MCF 10A (cell line): Measurements from ENCODE around the gene ALDH4A1. TPM values are rescaled to one million over a fixed set of nuclear protein-coding genes. Genes with fewer than 3 reads are reported as not detected.

Source experiments
- BruUV-seq: library from RNA; stranded (reverse); fragments of 400-500 nt; replicated peaks from 2 replicates; lab custom pipeline; 2021; lab: Mats Ljungman, UMichigan
- CTCF ChIA-PET: fragments of 300-600 bp; sonication (Branson Sonifier 250); formaldehyde crosslinking; extraction: SDS; loops from one replicate; lab custom pipeline; 2021; ENCODE audit warnings: antibody characterized with exemption, inconsistent platforms; lab: Yijun Ruan, JAX
- POLR2A ChIA-PET: fragments of 300-600, 350-650 bp; sonication (Branson Sonifier 250); formaldehyde crosslinking; extraction: SDS; loops from one replicate; lab custom pipeline; 2020; ENCODE audit warnings: antibody characterized with exemption, inconsistent platforms; lab: Yijun Ruan, JAX
- DNase-seq: peaks from one replicate; pipeline ENCODE4 v3.0.0-alpha.2; 2018; ENCODE audit not compliant: unreplicated experiment
- H3K27ac Mint-ChIP-seq: one replicate; pipeline ENCODE4 v1.8.0; 2022; ENCODE audit warnings: mild to moderate bottlenecking, low read depth, mixed read lengths; ENCODE audit not compliant: unreplicated experiment
- H3K27me3 Mint-ChIP-seq: one replicate; pipeline ENCODE4 v1.8.0; 2022; ENCODE audit warnings: mixed read lengths; ENCODE audit not compliant: insufficient read depth, unreplicated experiment
- H3K36me3 Mint-ChIP-seq: one replicate; pipeline ENCODE4 v1.8.0; 2022; ENCODE audit warnings: mild to moderate bottlenecking, moderate library complexity, mixed read lengths; ENCODE audit not compliant: insufficient read depth, unreplicated experiment
- H3K4me1 Mint-ChIP-seq: one replicate; pipeline ENCODE4 v1.8.0; 2022; ENCODE audit warnings: mixed read lengths; ENCODE audit not compliant: insufficient read depth, unreplicated experiment
- H3K4me3 Mint-ChIP-seq: one replicate; pipeline ENCODE4 v1.8.0; 2022; ENCODE audit warnings: mild to moderate bottlenecking, moderate library complexity, mixed read lengths; ENCODE audit not compliant: unreplicated experiment
- H3K9me3 Mint-ChIP-seq: one replicate; pipeline ENCODE4 v1.8.0; 2022; ENCODE audit warnings: mixed read lengths; ENCODE audit not compliant: unreplicated experiment
- intact Hi-C: fragments of 100-400 bp; cut with micrococcal nuclease; formaldehyde crosslinking; loops from 2 replicates; pipeline ENCODE4 v1.14.1; 2022
- total RNA-seq: library from RNA; stranded (reverse); gene quantifications from 2 replicates; pipeline ENCODE4 v1.2.3, GENCODE V29; 2022
- TF ChIP-seq, protein P1 (sequence below): fragments of 200-600 bp; IDR thresholded peaks from one replicate; pipeline ENCODE4 v1.8.0; 2022; ENCODE audit warnings: antibody characterized with exemption, mild to moderate bottlenecking; ENCODE audit not compliant: unreplicated experiment

ALDH4A1 gene
- total RNA-seq, 1 experiment from 2014 or later: 6.3 TPM

GRCh38 chr1:18937539-18937938 is 35.2 kb upstream of the ALDH4A1 start:
- CTCF ChIA-PET: interaction anchor here (0.9 to 2.1 kb wide), 3 partner anchors 10 to 35 kb away, joined by 3 to 10 read pairs (median 4); no protein-coding TSS in a partner anchor
- H3K36me3 Mint-ChIP-seq: peaks cover 4% of the 10 kb centered on the region
- peaks cover 25% of the 10 kb centered on the region for H3K4me1 Mint-ChIP-seq
- intact Hi-C loops: no loop called here
- BruUV-seq: no TSS peak
- DNase-seq: no peak
- no peaks in the 10 kb centered on the region for H3K9me3 Mint-ChIP-seq
- no peaks in the 10 kb centered on the region for H3K27me3 Mint-ChIP-seq
- H3K27ac Mint-ChIP-seq: no peak overlapping the region
- POLR2A ChIA-PET: interaction anchor here (0.6 to 2.6 kb wide), 3 partner anchors 10 to 32 kb away, joined by 3 to 11 read pairs (median 4); no protein-coding TSS in a partner anchor
- TF ChIP-seq, protein P1, sequence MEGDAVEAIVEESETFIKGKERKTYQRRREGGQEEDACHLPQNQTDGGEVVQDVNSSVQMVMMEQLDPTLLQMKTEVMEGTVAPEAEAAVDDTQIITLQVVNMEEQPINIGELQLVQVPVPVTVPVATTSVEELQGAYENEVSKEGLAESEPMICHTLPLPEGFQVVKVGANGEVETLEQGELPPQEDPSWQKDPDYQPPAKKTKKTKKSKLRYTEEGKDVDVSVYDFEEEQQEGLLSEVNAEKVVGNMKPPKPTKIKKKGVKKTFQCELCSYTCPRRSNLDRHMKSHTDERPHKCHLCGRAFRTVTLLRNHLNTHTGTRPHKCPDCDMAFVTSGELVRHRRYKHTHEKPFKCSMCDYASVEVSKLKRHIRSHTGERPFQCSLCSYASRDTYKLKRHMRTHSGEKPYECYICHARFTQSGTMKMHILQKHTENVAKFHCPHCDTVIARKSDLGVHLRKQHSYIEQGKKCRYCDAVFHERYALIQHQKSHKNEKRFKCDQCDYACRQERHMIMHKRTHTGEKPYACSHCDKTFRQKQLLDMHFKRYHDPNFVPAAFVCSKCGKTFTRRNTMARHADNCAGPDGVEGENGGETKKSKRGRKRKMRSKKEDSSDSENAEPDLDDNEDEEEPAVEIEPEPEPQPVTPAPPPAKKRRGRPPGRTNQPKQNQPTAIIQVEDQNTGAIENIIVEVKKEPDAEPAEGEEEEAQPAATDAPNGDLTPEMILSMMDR: no peak
- H3K4me3 Mint-ChIP-seq: no peak overlapping the region

DNA sequence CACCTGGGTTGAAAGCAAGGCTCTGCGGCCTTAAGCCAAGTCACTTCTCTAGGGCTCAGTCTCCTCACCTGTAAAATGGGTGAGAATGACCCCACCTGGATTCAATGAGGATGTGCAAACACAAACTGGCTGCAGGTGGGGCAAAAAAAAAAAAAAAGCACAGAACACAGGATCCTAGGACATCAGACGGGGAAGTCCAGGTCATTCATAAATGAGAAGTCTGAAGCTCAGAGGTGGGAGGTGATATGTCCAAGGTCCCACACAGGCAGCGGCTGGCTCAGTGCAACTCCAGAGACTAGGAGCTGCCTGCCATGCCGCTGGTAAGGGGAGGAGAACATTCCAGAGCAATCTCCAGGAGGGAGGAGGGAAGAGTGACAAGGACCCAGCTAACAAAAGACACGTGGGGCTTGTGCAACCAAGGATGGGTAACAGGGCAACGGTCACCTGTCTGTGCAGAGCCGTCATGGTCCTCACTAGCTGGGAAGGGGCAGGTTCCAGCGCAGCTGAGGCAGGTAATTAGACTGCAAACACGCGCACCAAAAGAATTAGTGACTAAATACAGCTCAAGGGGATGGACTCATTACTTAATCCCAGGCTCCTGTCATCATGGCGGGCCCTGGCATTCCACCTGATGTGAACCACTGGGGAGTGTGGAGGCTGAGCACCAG is 34.6 kb upstream of the ALDH4A1 start:
- intact Hi-C loops: no loop called here
- ChIA-PET CTCF (interaction anchor here (0.9 to 1.6 kb wide), 2 partner anchors 10 to 35 kb away, joined by 3 to 10 read pairs; no protein-coding TSS in a partner anchor), POLR2A (interaction anchor here (0.6 to 2.6 kb wide), 4 partner anchors 10 to 116 kb away, joined by 3 to 11 read pairs (median 4); no protein-coding TSS in a partner anchor)
- Mint-ChIP-seq H3K27ac (no peak overlapping the region), H3K4me1 (peaks cover 31% of the 10 kb centered on the region), H3K4me3 (no peak overlapping the region), H3K9me3 (no peaks in the 10 kb centered on the region), H3K27me3 (no peaks in the 10 kb centered on the region), H3K36me3 (peaks cover 4% of the 10 kb centered on the region)
- BruUV-seq: no TSS peak
- DNase-seq: no peak
- TF ChIP-seq, protein P1: no peak

DNA sequence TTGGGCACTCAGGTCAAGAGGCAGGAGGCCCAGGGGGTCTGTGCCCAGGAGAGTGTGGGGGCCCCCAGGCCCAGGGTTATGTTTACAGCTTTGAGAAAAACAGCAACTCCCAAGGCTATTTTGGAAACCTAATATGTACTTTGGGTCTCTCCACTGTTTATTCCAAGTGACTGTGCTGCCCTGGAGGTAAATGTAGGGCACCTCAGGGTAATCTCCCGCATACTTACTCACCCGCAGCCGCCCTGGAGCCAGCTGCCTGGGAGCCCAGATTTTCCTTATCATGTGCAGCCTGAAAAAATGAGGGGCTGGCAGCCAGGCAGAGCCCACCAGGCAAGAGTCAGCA is 34.1 kb upstream of the ALDH4A1 start:
- Mint-ChIP-seq H3K27ac (no peak overlapping the region), H3K36me3 (peaks cover 4% of the 10 kb centered on the region), H3K27me3 (no peaks in the 10 kb centered on the region), H3K4me3 (no peak overlapping the region), H3K9me3 (no peaks in the 10 kb centered on the region), H3K4me1 (peaks cover 31% of the 10 kb centered on the region)
- intact Hi-C loops: no loop called here
- ChIA-PET POLR2A (interaction anchor here (0.7 to 2.6 kb wide), 2 partner anchors 9 to 116 kb away, joined by 3 to 11 read pairs; no protein-coding TSS in a partner anchor), CTCF (no interaction called here)
- TF ChIP-seq, protein P1: no peak
- DNase-seq: no peak
- no TSS peak for BruUV-seq

DNA sequence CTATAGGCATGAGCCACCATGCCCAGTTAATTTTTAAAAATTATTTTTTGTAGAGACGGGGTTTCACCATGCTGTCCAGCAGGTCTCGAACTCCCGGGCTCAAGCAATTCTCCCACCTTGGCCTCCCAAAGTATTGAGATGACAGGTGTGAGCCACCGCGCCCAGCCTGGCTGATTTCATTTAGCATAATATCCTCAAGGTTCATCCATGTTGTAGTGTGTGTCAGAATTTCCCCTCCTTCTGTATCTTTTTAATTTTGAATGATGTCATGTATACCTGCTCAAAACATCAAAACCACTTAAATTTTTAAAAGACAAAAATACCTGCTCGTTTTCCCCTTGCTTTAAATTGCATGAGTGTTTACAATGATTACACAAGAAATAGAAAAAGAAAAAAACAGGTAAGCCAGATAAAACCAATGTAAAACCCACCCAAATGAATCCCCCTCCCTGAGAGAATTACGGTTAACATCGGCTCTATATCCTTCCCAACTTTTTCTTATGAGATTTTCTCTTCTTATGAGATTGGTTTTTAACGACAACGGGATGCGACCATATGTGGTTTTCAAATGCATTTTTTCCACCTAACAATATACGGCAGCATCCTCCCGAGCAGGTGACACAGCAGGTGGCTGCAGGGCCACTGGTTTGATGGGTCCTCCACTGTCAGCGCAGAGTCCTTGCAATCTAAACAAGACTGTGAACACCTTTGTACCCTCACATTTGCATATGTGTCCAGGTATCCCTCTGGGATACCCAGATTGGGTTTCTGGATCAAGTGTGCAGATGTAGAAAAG is 32.0 kb upstream of the ALDH4A1 start:
- Mint-ChIP-seq H3K27me3 (no peaks in the 10 kb centered on the region), H3K4me3 (no peak overlapping the region), H3K9me3 (no peaks in the 10 kb centered on the region), H3K27ac (no peak overlapping the region), H3K4me1 (peaks cover 16% of the 10 kb centered on the region), H3K36me3 (peaks cover 4% of the 10 kb centered on the region)
- POLR2A ChIA-PET: no interaction called here
- CTCF ChIA-PET: no interaction called here
- intact Hi-C loops: no loop called here
- TF ChIP-seq, protein P1: no peak
- no TSS peak for BruUV-seq
- no peak for DNase-seq
